Measurements from ENCODE around the gene LINS1. TPM values are rescaled to one million over a fixed set of nuclear protein-coding genes. Genes with fewer than 3 reads are reported as not detected.

Gene LINS1
- total RNA-seq, 1 experiment from 2014 or later, result 17.3 TPM

DNA sequence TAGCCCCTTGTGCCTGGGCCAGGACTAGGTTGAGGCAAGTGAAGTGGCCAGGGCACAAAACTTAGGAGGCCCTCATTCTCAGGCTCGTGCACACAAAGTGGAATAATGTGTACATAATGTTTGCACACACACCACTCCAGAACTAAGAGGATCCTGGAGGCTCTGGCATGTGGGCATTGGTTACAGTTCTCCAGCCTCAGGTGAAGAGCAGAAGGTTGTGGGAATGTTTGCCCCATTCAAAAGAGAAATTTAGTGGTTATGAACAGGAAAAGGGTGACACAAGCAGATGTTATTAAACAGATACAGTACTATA lies 31.7 kb upstream of the LINS1 start:
- no peaks in the 10 kb centered on the region for H3K4me1 ChIP-seq (ENCODE audit: insufficient read depth, low read length, poor library complexity, severe bottlenecking)
- CTCF ChIA-PET, result interaction anchor here (0.6 kb wide), 1 partner anchor 28 kb away, joined by 3 read pairs; no protein-coding TSS in a partner anchor
- intact Hi-C loops (cut with micrococcal nuclease; ENCODE audit: unreplicated experiment), result loop anchor here (10.0 kb wide), 1 partner anchor 621 kb away; the partner anchor contains the start of gene CHSY1

GRCh38 chr15:100631831-100632230 lies 29.8 kb upstream of the LINS1 start:
- intact Hi-C loops (cut with micrococcal nuclease; ENCODE audit: unreplicated experiment), result loop anchor here (10.0 kb wide), 1 partner anchor 623 kb away; the partner anchor contains the start of gene CHSY1
- no peak overlapping the region for H3K4me3 ChIP-seq (ENCODE audit: low read depth, low read length, poor library complexity, severe bottlenecking)
- H3K27ac ChIP-seq (ENCODE audit: low read depth, low read length, poor library complexity, severe bottlenecking), result no peak overlapping the region
- H3K27me3 ChIP-seq (replicated peaks; ENCODE audit: insufficient read depth, low read depth, low read length, poor library complexity), result no peaks in the 10 kb centered on the region
- ChIA-PET CTCF (no interaction called here), POLR2A (ENCODE audit: low non-redundant PET) (no interaction called here)
- no peak for DNase-seq (ENCODE audit: low spot score)
- no peaks in the 10 kb centered on the region for H3K4me1 ChIP-seq (ENCODE audit: insufficient read depth, low read length, poor library complexity, severe bottlenecking)
- peaks cover 7% of the 10 kb centered on the region for H3K36me3 ChIP-seq (ENCODE audit: insufficient read depth, low read length, poor library complexity, severe bottlenecking)
- H3K9me3 ChIP-seq (ENCODE audit: low read depth, low read length, poor library complexity, severe bottlenecking), result no peaks in the 10 kb centered on the region
- no peak for TF ChIP-seq EZH2 (IDR thresholded peaks at IDR 0.05; ENCODE audit: borderline replicate concordance, low read depth, low read length, poor library complexity, severe bottlenecking)
- TF ChIP-seq, protein P1, sequence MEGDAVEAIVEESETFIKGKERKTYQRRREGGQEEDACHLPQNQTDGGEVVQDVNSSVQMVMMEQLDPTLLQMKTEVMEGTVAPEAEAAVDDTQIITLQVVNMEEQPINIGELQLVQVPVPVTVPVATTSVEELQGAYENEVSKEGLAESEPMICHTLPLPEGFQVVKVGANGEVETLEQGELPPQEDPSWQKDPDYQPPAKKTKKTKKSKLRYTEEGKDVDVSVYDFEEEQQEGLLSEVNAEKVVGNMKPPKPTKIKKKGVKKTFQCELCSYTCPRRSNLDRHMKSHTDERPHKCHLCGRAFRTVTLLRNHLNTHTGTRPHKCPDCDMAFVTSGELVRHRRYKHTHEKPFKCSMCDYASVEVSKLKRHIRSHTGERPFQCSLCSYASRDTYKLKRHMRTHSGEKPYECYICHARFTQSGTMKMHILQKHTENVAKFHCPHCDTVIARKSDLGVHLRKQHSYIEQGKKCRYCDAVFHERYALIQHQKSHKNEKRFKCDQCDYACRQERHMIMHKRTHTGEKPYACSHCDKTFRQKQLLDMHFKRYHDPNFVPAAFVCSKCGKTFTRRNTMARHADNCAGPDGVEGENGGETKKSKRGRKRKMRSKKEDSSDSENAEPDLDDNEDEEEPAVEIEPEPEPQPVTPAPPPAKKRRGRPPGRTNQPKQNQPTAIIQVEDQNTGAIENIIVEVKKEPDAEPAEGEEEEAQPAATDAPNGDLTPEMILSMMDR (conservative IDR thresholded peaks at IDR 0.05; ENCODE audit: low read depth, low read length), result no peak
- no TSS peak for BruUV-seq (replicated peaks)

More for the DNA sequence above, 31.7 kb upstream of the LINS1 start:
- POLR2A ChIA-PET (ENCODE audit: low non-redundant PET), result no interaction called here
- Histone ChIP-seq H3K4me3 (ENCODE audit: low read depth, low read length, poor library complexity, severe bottlenecking) (no peak overlapping the region), H3K9me3 (ENCODE audit: low read depth, low read length, poor library complexity, severe bottlenecking) (no peaks in the 10 kb centered on the region), H3K36me3 (ENCODE audit: insufficient read depth, low read length, poor library complexity, severe bottlenecking) (peaks cover 7% of the 10 kb centered on the region), H3K27ac (ENCODE audit: low read depth, low read length, poor library complexity, severe bottlenecking) (no peak overlapping the region), H3K27me3 (replicated peaks; ENCODE audit: insufficient read depth, low read depth, low read length, poor library complexity) (no peaks in the 10 kb centered on the region)
- TF ChIP-seq EZH2 (IDR thresholded peaks at IDR 0.05; ENCODE audit: borderline replicate concordance, low read depth, low read length, poor library complexity, severe bottlenecking), result no peak
- TF ChIP-seq, protein P1 (conservative IDR thresholded peaks at IDR 0.05; ENCODE audit: low read depth, low read length), result no peak
- no TSS peak for BruUV-seq (replicated peaks)
- no peak for DNase-seq (ENCODE audit: low spot score)

- Histone ChIP-seq H3K4me1 (ENCODE audit: insufficient read depth, low read length, poor library complexity, severe bottlenecking) (no peaks in the 10 kb centered on the region), H3K27ac (ENCODE audit: low read depth, low read length, poor library complexity, severe bottlenecking) (no peak overlapping the region), H3K36me3 (ENCODE audit: insufficient read depth, low read length, poor library complexity, severe bottlenecking) (peaks cover 7% of the 10 kb centered on the region), H3K4me3 (ENCODE audit: low read depth, low read length, poor library complexity, severe bottlenecking) (no peak overlapping the region), H3K27me3 (replicated peaks; ENCODE audit: insufficient read depth, low read depth, low read length, poor library complexity) (no peaks in the 10 kb centered on the region), H3K9me3 (ENCODE audit: low read depth, low read length, poor library complexity, severe bottlenecking) (no peaks in the 10 kb centered on the region)
- ChIA-PET POLR2A (ENCODE audit: low non-redundant PET) (no interaction called here), CTCF (no interaction called here)
- no TSS peak for BruUV-seq (replicated peaks)
- TF ChIP-seq, protein P1 (conservative IDR thresholded peaks at IDR 0.05; ENCODE audit: low read depth, low read length), result no peak
- no peak for TF ChIP-seq EZH2 (IDR thresholded peaks at IDR 0.05; ENCODE audit: borderline replicate concordance, low read depth, low read length, poor library complexity, severe bottlenecking)
- intact Hi-C loops (cut with micrococcal nuclease; ENCODE audit: unreplicated experiment), result loop anchor here (1.0 to 5.0 kb wide), 2 partner anchors 245 to 289 kb away; partner anchors contain the start of gene LRRK1
- no peak for DNase-seq (ENCODE audit: low spot score)
Measured at GRCh38 chr15:100628746-100629145, 26.8 kb upstream of the LINS1 start.
